Stomach (tissue), 4 donors: ENCODE measurements around the gene GZF1.

Experiments
- EP300 ChIP-seq: sonication (generic); formaldehyde crosslinking; IDR thresholded peaks from one replicate; pipeline ENCODE4 v1.6.1; 2017; ENCODE audit warnings: antibody characterized with exemption
- POLR2A ChIP-seq, 4 donors: fragments of 450-650 bp; IDR thresholded peaks; one replicate each; pipeline ENCODE4 v1.6.1; 2016; ENCODE audit warnings: antibody characterized with exemption in 4 of 4, control low read depth in 2 of 4, mild to moderate bottlenecking in 1 of 4, moderate library complexity in 1 of 4
- POLR2AphosphoS5 ChIP-seq, 3 donors: sonication (generic); formaldehyde crosslinking; IDR thresholded peaks; one replicate each; pipeline ENCODE4 v1.6.1; 2016; ENCODE audit warnings: antibody characterized with exemption in 3 of 3
- TF ChIP-seq, protein P1 (sequence below), 7 experiments: fragments of 450-650 bp in 4 of 7; fragments of 200-600 bp in 3 of 7; sonication (generic) in 3 of 7; IDR thresholded peaks; one replicate each; pipeline ENCODE4 v1.5.1; 2016 to 2019; ENCODE audit warnings: antibody characterized with exemption in 7 of 7, control low read depth in 2 of 7, mild to moderate bottlenecking in 1 of 7

DNA sequence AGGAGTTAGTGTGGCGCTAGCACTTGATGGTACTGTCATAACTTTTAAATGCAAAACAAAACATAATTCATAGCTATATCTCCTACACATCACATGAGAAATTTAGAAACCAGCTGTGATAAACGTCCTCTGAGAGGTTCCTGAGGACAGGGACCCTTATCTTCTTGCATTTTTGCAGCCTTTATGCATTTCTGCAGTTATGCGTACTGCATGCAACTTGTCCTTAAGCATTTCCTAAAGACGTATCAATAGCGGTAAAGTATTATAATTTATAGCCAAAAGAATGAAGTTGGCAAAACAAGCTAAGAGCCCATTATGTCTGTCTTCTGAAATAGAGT, 57.6 kb downstream of the GZF1 start:
- TF ChIP-seq, protein P1, sequence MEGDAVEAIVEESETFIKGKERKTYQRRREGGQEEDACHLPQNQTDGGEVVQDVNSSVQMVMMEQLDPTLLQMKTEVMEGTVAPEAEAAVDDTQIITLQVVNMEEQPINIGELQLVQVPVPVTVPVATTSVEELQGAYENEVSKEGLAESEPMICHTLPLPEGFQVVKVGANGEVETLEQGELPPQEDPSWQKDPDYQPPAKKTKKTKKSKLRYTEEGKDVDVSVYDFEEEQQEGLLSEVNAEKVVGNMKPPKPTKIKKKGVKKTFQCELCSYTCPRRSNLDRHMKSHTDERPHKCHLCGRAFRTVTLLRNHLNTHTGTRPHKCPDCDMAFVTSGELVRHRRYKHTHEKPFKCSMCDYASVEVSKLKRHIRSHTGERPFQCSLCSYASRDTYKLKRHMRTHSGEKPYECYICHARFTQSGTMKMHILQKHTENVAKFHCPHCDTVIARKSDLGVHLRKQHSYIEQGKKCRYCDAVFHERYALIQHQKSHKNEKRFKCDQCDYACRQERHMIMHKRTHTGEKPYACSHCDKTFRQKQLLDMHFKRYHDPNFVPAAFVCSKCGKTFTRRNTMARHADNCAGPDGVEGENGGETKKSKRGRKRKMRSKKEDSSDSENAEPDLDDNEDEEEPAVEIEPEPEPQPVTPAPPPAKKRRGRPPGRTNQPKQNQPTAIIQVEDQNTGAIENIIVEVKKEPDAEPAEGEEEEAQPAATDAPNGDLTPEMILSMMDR (IDR thresholded peaks at IDR 0.05): no peak
- TF ChIP-seq POLR2AphosphoS5 (IDR thresholded peaks at IDR 0.05): no peak
- TF ChIP-seq EP300: no peak
- TF ChIP-seq POLR2A (IDR thresholded peaks at IDR 0.05): no peak
